Activated CD8-positive, alpha-beta T cell treated with anti-CD3 and anti-CD28 coated beads, Interleukin-2, amount 10 ng/mL, durations not matched to agents 7 days and 5 days (primary cell): ENCODE measurements around the gene CAMSAP3. TPM values are rescaled to one million over a fixed set of nuclear protein-coding genes. Genes with fewer than 3 reads are reported as not detected.

Source experiments
- ATAC-seq: fragments of 150-1000 bp; cut with Tn5 transposase; one replicate; pipeline ENCODE4 v1.10.0; 2021; ENCODE audit warnings: moderate library complexity
- CTCF ChIA-PET: fragments of 350-600 bp; sonication (Branson Sonifier 250); formaldehyde crosslinking; loops from one replicate; lab custom pipeline; 2021; ENCODE audit warnings: antibody characterized with exemption; lab: Charles Lee
- POLR2A ChIA-PET: fragments of 350-600 bp; sonication (Branson Sonifier 250); formaldehyde crosslinking; loops from one replicate; lab custom pipeline; 2021; ENCODE audit warnings: antibody characterized with exemption; lab: Charles Lee
- DNase-seq: peaks from one replicate; pipeline ENCODE4 v3.0.0-alpha.2; 2020
- H3K27ac Mint-ChIP-seq: one replicate; pipeline ENCODE4 v1.8.0; 2021; ENCODE audit warnings: mild to moderate bottlenecking, mixed read lengths
- H3K27me3 Mint-ChIP-seq: one replicate; pipeline ENCODE4 v1.8.0; 2021; ENCODE audit warnings: low read depth, mixed read lengths
- H3K36me3 Mint-ChIP-seq: one replicate; pipeline ENCODE4 v1.8.0; 2021; ENCODE audit warnings: low read depth, mixed read lengths
- H3K4me1 Mint-ChIP-seq: one replicate; pipeline ENCODE4 v1.8.0; 2021; ENCODE audit warnings: low read depth, mixed read lengths
- H3K4me3 Mint-ChIP-seq: one replicate; pipeline ENCODE4 v1.8.0; 2021; ENCODE audit warnings: mild to moderate bottlenecking, mixed read lengths
- H3K9me3 Mint-ChIP-seq: one replicate; pipeline ENCODE4 v1.8.0; 2022; ENCODE audit warnings: mixed read lengths; ENCODE audit not compliant: insufficient read depth
- total RNA-seq, 2 experiments: library from RNA; stranded (reverse); gene quantifications; one replicate each; pipeline ENCODE4 v1.2.3, GENCODE V29; 2021

The CAMSAP3 gene
- total RNA-seq, 2 experiments from 2014 or later: 0.34 to 0.42 TPM

DNA sequence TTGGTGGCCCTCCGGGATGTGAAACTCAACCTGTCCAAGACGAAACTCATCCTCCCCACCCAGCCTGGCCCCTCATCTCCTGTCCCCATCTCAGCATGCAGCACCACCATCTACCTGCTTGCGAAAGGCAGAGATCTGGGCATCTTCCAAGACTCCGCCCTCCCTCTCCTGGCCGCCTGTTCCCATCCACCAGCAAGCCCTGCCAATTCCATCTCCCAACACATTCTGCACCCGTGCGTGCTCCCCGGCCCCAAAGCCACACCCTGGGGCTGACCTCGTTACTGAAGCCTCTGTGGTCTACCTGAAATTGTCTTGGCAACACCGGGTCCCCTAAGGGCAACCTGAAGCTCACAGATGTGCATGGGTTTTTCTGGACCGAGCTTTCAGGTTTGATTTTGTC lies 13.2 kb upstream of the CAMSAP3 start:
- Mint-ChIP-seq H3K36me3 (no peaks in the 10 kb centered on the region), H3K4me1 (no peaks in the 10 kb centered on the region), H3K9me3 (no peaks in the 10 kb centered on the region), H3K4me3 (no peak overlapping the region), H3K27me3 (peaks cover 5% of the 10 kb centered on the region), H3K27ac (no peak overlapping the region)
- ATAC-seq (no peak), DNase-seq (no peak)
- ChIA-PET POLR2A (no interaction called here), CTCF (interaction anchor here (1.1 kb wide), 1 partner anchor 14 kb away, joined by 5 read pairs; no protein-coding TSS in a partner anchor)

DNA sequence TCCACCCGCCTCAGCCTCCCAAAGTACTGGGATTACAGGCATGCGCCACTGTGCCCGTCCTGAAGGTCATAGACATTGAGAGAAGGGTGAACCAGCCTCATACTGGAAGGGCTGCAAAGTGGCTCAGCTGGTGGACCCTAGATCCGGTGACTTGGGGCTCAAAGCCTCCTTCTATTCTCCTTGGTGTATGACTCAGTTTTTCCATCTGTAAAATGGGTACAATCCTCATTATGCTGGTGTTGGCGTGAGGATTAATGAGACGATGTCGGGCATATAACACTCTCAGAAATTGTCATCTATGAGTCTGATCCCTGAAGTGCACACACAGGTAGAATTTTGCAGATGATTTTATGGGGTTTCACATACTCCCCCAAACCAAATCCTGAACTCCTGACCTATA lies 5.8 kb upstream of the CAMSAP3 start:
- CTCF ChIA-PET: no interaction called here
- DNase-seq: no peak
- H3K27me3 Mint-ChIP-seq: peaks cover 12% of the 10 kb centered on the region
- H3K27ac Mint-ChIP-seq: no peak overlapping the region
- H3K4me1 Mint-ChIP-seq: no peaks in the 10 kb centered on the region
- no peaks in the 10 kb centered on the region for H3K9me3 Mint-ChIP-seq
- POLR2A ChIA-PET: no interaction called here
- ATAC-seq: no peak
- H3K4me3 Mint-ChIP-seq: no peak overlapping the region
- no peaks in the 10 kb centered on the region for H3K36me3 Mint-ChIP-seq

GRCh38 chr19:7590256-7590655 lies 5.4 kb upstream of the CAMSAP3 start:
- Mint-ChIP-seq H3K4me1 (peaks cover 2% of the 10 kb centered on the region), H3K27ac (no peak overlapping the region), H3K4me3 (no peak overlapping the region), H3K27me3 (peaks cover 15% of the 10 kb centered on the region), H3K36me3 (no peaks in the 10 kb centered on the region), H3K9me3 (no peaks in the 10 kb centered on the region)
- CTCF ChIA-PET: no interaction called here
- POLR2A ChIA-PET: no interaction called here
- DNase-seq: no peak
- ATAC-seq: no peak

DNA sequence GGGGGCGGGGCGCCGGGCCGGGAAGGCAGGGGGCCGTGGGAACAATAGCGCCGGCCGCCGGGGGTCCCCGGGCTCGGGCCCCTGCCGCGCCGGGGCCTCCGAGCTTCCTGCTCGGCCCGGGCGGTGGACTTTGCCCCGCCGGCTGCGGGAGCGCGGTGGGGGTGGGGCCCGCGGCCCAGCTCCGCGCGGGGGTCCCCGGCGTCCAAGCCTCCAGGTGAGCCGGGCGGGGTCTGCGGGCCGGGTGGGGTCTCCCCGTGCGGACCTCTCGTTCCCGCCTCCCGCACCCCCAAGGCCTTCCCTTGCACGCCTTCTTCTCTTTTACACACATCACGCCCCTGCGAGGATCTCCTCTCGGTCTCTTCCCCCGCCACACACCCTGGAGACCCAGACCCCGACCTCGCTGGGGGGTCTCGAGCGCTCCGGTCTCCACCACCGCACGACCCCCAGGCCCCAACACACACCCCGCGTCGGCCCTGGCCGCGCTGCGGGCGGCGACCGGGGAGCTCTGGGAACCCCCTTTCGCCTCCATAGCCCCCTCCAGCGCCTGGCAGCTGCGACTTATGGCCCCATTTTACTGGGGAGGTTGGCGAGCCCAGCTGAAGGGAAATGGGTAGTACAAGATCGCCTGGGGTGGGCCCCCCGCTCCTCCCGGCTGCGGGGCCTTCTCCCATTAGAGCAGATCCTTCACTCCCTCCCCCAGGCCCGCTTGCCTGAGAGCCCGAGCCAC lies 711 bp downstream of the CAMSAP3 start:
- no peak overlapping the region for H3K27ac Mint-ChIP-seq
- no peaks in the 10 kb centered on the region for H3K9me3 Mint-ChIP-seq
- H3K4me3 Mint-ChIP-seq: peak overlapping the region; percentile 36
- ChIA-PET CTCF (interaction anchor here (1.8 to 2.2 kb wide), 2 partner anchors 28 to 229 kb away, joined by 5 to 10 read pairs; no protein-coding TSS in a partner anchor), POLR2A (no interaction called here)
- DNase-seq (no peak), ATAC-seq (no peak)
- peaks cover 39% of the 10 kb centered on the region for H3K27me3 Mint-ChIP-seq
- peaks cover 4% of the 10 kb centered on the region for H3K4me1 Mint-ChIP-seq
- H3K36me3 Mint-ChIP-seq: no peaks in the 10 kb centered on the region

DNA sequence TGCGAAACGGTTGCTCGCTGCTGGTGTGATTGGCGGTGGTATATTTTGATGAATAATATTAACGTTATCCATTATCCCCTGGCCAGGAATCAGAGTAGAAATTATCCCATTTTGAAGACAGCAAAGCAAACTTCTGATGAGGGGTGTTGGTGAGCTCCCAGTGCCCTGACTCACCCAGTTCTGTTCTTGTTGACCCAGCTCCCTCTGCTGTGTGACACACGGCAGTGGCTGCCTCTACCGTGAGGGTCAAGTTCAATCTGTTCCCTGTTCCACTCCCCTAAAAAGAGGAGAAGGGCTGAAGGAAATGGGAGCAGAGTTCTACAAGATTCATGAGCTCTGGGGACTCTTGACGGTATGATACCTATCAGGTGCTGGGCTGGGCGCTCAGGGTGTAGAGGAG lies 2.0 kb downstream of the CAMSAP3 start:
- H3K27me3 Mint-ChIP-seq: peaks cover 43% of the 10 kb centered on the region
- no peak overlapping the region for H3K27ac Mint-ChIP-seq

GRCh38 chr19:7598180-7598579 lies 2.5 kb downstream of the CAMSAP3 start:
- H3K4me1 Mint-ChIP-seq: peaks cover 4% of the 10 kb centered on the region
- DNase-seq: no peak
- ChIA-PET CTCF (interaction anchor here (2.2 kb wide), 1 partner anchor 30 kb away, joined by 10 read pairs; no protein-coding TSS in a partner anchor), POLR2A (no interaction called here)
- no peak overlapping the region for H3K4me3 Mint-ChIP-seq
- H3K27me3 Mint-ChIP-seq: peaks cover 43% of the 10 kb centered on the region
- H3K27ac Mint-ChIP-seq: no peak overlapping the region
- no peak for ATAC-seq
- H3K9me3 Mint-ChIP-seq: no peaks in the 10 kb centered on the region
- no peaks in the 10 kb centered on the region for H3K36me3 Mint-ChIP-seq

More for the DNA sequence above, 2.0 kb downstream of the CAMSAP3 start:
- no peaks in the 10 kb centered on the region for H3K36me3 Mint-ChIP-seq
- POLR2A ChIA-PET: no interaction called here
- ATAC-seq (no peak), DNase-seq (no peak)
- H3K4me1 Mint-ChIP-seq: peaks cover 4% of the 10 kb centered on the region
- no peaks in the 10 kb centered on the region for H3K9me3 Mint-ChIP-seq
- no peak overlapping the region for H3K4me3 Mint-ChIP-seq
- CTCF ChIA-PET: interaction anchor here (1.8 to 2.2 kb wide), 2 partner anchors 29 to 231 kb away, joined by 5 to 10 read pairs; no protein-coding TSS in a partner anchor

DNA sequence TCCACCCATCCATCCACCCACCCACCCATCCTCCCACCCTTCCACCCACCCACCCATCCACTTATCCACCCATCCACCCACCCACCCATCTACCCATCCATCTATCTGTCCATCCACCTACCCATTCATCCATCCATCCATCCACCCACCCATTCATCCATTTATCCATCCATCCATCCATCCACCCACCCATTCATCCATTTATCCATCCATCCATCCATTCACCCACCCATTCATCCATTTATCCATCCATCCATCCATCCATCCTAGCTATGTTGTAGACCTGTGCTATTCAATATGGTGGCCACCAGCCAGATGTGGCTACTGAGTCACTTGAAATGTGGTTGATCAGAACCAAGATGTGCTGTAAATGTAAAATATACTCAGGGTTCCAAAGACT lies 5.1 kb downstream of the CAMSAP3 start:
- no peaks in the 10 kb centered on the region for H3K9me3 Mint-ChIP-seq
- no peak overlapping the region for H3K27ac Mint-ChIP-seq
- POLR2A ChIA-PET: no interaction called here
- H3K4me1 Mint-ChIP-seq: no peaks in the 10 kb centered on the region
- no peak for ATAC-seq
- H3K4me3 Mint-ChIP-seq: no peak overlapping the region
- CTCF ChIA-PET: no interaction called here
- DNase-seq: no peak
- H3K27me3 Mint-ChIP-seq: peaks cover 29% of the 10 kb centered on the region
- H3K36me3 Mint-ChIP-seq: no peaks in the 10 kb centered on the region

DNA sequence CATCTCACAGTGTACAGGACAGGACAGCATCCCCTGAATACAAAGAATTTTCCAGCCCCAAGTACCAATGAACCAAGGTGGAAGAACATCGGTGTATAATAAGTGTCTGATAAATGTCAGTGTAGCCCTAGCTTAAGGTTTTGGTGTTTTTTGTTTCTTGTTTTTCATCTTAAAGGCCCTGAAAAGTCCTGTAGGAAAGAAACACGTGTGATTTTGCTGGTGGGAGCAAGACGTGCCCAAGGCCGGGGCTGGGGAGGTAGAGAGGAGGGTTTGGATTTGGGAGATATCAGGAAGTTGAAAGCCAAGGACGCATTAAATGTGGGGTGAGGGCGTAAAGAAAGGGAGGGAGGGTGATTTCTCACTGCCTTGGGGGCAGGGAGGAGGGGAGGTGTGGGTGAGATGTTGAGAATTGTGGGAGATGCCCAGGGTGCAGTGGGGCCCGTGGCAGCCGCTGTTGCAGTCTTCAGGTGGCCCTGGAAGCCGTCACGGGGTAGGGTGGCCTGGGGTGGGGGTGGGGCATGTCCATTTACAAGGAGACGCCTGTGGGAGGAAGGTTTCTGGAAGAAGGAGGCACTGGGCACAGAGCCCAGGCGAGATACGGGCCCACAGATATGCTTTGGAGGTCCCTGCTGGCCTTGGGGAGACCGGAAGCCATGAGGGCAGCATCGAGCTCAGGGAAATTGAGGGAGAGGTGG lies 6.7 kb downstream of the CAMSAP3 start:
- POLR2A ChIA-PET: no interaction called here
- no peak overlapping the region for H3K27ac Mint-ChIP-seq
- H3K36me3 Mint-ChIP-seq: no peaks in the 10 kb centered on the region
- CTCF ChIA-PET: no interaction called here
- H3K27me3 Mint-ChIP-seq: peaks cover 19% of the 10 kb centered on the region
- ATAC-seq (no peak), DNase-seq (no peak)
- peaks cover 7% of the 10 kb centered on the region for H3K4me1 Mint-ChIP-seq
- no peak overlapping the region for H3K4me3 Mint-ChIP-seq
- no peaks in the 10 kb centered on the region for H3K9me3 Mint-ChIP-seq

DNA sequence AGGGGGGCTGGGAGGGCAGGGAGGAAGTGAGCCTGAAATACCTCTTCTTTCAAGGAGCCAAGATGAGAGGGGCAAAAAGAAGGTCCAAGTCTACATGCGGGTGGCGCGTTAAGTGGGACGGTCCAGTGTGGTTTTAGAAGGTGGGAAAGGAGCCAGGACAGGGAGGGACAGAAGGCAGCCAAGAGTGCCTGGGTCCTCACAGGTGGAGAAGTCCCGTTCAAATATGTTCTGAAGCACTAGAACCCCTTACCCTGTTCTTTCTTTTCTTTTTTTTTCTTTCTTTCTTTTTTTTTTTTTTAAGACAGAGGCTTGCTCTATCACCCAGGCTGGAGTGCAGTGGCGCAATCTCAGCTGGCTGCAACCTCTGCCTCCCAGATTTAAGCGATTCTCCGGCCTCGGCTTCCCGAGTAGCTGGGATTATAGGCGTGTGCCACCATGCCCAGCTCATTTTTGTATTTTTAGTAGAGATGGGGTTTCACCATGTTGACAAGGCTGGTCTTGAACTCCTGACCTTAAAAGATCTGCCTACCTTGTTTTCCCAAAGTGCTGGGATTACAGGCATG lies 7.4 kb downstream of the CAMSAP3 start:
- ChIA-PET CTCF (no interaction called here), POLR2A (no interaction called here)
- DNase-seq: no peak
- Mint-ChIP-seq H3K27me3 (peaks cover 12% of the 10 kb centered on the region), H3K4me1 (peaks cover 7% of the 10 kb centered on the region), H3K9me3 (no peaks in the 10 kb centered on the region), H3K4me3 (no peak overlapping the region), H3K27ac (no peak overlapping the region), H3K36me3 (no peaks in the 10 kb centered on the region)
- ATAC-seq: no peak

DNA sequence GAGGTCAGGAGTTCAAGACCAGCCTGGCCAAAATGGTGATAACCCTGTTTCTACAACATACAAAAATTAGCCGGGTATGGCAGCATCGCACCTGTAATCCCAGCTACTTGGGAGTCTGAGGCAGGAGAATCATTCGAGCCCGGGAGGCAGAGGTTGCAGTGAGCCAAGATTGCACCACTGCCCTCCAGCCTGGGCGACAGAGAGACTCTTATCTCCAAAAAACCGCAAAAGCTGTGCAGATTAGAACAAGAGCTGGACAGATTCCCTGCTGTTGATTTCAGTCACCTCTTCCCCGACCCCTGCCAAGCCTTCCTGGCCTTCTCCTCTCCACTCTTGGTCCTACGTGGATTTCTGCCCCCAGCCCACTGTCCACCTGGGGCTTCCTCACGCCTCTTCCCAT lies 8.3 kb downstream of the CAMSAP3 start:
- Mint-ChIP-seq H3K4me1 (peaks cover 7% of the 10 kb centered on the region), H3K27ac (no peak overlapping the region), H3K27me3 (peaks cover 7% of the 10 kb centered on the region), H3K36me3 (no peaks in the 10 kb centered on the region), H3K9me3 (no peaks in the 10 kb centered on the region), H3K4me3 (no peak overlapping the region)
- ATAC-seq (no peak), DNase-seq (no peak)
- ChIA-PET POLR2A (no interaction called here), CTCF (no interaction called here)

GRCh38 chr19:7605490-7606222 lies 10.0 kb downstream of the CAMSAP3 start:
- no peak overlapping the region for H3K27ac Mint-ChIP-seq
- DNase-seq: peak; percentile 42
- peak; percentile 70 for ATAC-seq
- H3K4me1 Mint-ChIP-seq: peaks cover 7% of the 10 kb centered on the region
- no peak overlapping the region for H3K4me3 Mint-ChIP-seq
- CTCF ChIA-PET: interaction anchor here (0.6 to 2.2 kb wide), 3 partner anchors 22 to 75 kb away, joined by 3 to 9 read pairs (median 3); partner anchors contain the start of gene TRAPPC5
- POLR2A ChIA-PET: interaction anchor here (0.6 kb wide), 1 partner anchor 32 kb away, joined by 3 read pairs; no protein-coding TSS in a partner anchor
- H3K9me3 Mint-ChIP-seq: no peaks in the 10 kb centered on the region
- peaks cover 6% of the 10 kb centered on the region for H3K27me3 Mint-ChIP-seq
- H3K36me3 Mint-ChIP-seq: no peaks in the 10 kb centered on the region
